GM12891 (cell line): ENCODE data around the gene CLTCL1.

ENCODE experiments used
- POLR2A ChIP-seq: IDR thresholded peaks from 2 replicates; pipeline ENCODE4 v1.6.1; 2011; ENCODE audit warnings: low read depth, low read length, control low read depth
- POLR2AphosphoS5 ChIP-seq: IDR thresholded peaks from 2 replicates; pipeline ENCODE4 v1.6.1; 2011; ENCODE audit warnings: low read depth, low read length, control low read depth

DNA sequence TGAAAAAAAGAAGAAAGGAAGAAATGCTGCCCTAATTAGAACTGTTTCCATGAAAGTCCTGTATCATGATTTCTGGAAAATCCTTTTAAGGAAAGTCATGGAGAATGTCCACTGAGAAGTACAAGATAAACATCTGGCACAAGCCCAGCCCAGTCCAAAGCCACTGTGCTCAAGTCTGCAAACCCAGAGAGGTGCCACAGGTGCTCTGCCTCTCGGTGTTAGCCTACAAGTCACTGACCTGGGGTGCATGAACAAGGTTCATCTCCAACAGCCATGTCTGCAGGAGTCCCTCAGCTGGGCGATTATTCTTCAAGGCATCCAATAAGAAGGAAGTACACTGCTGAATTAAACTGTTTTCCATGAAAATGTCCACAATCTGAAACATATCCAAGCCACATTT lies 61.9 kb downstream of the CLTCL1 start:
- TF ChIP-seq POLR2A = no peak
- no peak for TF ChIP-seq POLR2AphosphoS5
